Jurkat, Clone E6-1 (cell line): Measurements from ENCODE around the gene ACOT6. TPM values are rescaled to one million over a fixed set of nuclear protein-coding genes. Genes with fewer than 3 reads are reported as not detected.
"Not testable (repeated sequence)": the region's sequence is repeated elsewhere in the genome, so short reads cannot be mapped to it uniquely, and the experiment has no call there.

Experiments used
- DNase-seq: peaks from one replicate; pipeline ENCODE4 v3.0.0-alpha.2; 2011; ENCODE audit warnings: low read depth, low spot score
- H3K4me3 ChIP-seq: 2 replicates; pipeline ENCODE4 v1.5.1; 2011; ENCODE audit warnings: mild to moderate bottlenecking, low read length, control low read depth, moderate library complexity
- polyA plus RNA-seq: library from polyadenylated mRNA; unstranded; fragments of >200 nt; gene quantifications from one replicate; pipeline ENCODE4 v1.2.1, GENCODE V29; 2012; ENCODE audit warnings: missing spikeins; ENCODE audit not compliant: insufficient read length, insufficient read depth

Gene ACOT6, protein sequence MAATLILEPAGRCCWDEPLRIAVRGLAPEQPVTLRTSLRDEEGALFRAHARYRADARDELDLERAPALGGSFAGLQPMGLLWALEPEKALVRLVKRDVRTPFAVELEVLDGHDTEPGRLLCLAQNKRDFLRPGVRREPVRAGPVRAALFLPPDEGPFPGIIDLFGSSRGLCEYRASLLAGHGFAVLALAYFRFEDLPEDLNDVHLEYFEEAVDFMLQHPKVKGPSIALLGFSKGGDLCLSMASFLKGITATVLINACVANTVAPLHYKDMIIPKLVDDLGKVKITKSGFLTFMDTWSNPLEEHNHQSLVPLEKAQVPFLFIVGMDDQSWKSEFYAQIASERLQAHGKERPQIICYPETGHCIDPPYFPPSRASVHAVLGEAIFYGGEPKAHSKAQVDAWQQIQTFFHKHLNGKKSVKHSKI
- not detected for polyA plus RNA-seq

DNA sequence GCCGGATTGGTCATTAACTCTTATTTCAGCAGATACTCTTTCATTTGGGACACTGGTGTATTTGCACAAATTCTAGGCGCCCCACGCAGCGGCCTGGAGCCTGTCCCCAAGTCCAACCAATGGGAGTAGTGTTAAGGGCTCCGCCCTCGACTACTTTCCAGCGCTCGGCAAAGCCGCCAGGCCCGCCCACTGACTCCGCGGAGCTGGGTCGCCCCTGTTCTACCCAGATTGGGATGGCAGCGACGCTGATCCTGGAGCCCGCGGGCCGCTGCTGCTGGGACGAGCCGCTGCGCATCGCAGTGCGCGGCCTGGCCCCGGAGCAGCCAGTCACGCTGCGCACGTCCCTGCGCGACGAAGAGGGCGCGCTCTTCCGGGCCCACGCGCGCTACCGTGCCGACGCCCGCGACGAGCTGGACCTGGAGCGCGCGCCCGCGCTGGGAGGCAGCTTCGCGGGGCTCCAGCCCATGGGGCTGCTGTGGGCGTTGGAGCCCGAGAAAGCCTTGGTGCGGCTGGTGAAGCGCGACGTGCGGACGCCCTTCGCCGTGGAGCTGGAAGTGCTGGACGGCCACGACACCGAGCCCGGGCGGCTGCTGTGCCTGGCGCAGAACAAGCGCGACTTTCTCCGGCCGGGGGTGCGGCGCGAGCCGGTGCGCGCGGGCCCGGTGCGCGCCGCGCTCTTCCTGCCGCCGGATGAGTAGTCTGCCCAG is at the start of gene ACOT6:
ACOT6 (plus strand) TSS at position 179 of the 707 bp plus-strand sequence; CDS start at position 234, 55 bp downstream.
- H3K4me3 ChIP-seq = no peak within 1 kb of the TSS
- DNase-seq = no peak

DNA sequence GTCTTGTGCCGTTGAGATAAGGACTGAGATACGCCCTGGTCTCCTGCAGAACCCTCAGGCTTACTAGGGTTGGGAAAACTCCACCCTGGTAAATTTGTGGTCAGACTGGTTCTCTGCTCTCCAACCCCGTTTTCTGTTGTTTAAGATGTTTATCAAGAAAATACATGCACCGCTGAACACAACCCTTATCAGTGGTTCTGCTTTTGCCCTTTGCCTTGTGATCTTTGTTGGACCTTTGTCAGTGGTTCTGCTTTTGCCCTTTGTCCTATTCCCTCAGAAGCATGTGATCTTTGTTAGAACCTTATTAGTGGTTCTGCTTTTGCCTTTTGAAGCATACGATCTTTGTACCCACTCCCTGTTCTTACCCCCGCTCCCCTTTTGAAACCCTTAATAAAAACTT is 49.6 kb upstream of the ACOT6 start:
- not testable (repeated sequence) for DNase-seq, H3K4me3 ChIP-seq

DNA sequence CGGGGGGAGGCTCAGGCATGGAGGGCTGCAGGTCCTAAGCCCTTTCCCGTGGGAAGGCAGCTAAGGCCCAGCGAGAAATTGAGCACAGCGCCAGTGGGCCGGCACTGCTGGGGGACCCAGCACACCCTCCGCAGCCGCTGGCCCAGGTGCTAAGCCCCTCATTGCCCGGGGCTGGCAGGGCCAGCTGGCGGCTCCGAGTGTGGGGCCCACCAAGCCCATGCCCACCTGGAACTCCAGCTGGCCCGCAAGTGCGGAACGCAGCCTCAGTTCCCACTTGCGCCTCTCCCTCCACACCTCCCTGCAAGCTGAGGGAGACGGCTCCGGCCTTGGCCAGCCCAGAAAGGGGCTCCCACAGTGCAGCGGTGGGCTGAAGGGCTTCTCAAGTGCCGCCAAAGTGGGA is 45.9 kb upstream of the ACOT6 start:
- DNase-seq = not testable (repeated sequence)

DNA sequence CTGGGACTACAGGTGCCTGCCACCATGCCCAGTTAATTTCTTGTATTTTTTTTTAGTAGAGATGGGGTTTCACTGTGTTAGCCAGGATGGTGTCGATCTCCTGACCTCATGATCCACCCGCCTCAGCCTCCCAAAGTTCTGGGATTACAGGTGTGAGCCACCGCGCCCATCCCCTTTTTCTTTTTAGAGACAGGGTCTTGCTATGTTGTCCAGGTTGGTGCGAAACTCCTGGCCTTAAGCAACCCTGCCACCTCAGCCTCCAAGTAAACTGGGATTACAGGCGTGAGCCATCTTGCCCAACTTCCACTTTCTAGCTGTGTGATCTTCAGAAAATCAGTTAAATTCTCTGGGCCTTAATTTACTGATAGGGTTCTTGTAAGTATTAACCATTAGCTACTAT is 45.4 kb upstream of the ACOT6 start:
- DNase-seq, H3K4me3 ChIP-seq: not testable (repeated sequence)

More for the DNA sequence above, 45.9 kb upstream of the ACOT6 start:
- H3K4me3 ChIP-seq = not testable (repeated sequence)

DNA sequence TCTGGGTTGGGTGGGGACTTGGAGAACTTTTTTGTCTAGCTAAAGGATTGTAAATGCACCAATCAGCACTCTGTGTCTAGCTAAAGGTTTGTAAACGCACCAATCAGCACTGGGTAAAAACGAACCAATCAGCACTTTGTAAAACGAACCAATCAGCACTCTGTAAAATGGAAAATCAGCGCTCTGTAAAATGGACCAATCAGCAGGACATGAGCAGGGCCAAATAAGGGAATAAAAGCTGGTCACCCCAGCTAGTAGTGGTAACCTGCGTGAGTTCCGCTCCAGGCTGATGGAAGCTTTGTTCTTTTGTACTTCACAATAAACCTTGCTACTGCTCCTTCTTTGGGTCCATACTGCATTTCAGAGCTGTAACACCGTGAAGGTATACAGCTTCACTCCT is 45.0 kb upstream of the ACOT6 start:
- no peak for DNase-seq

DNA sequence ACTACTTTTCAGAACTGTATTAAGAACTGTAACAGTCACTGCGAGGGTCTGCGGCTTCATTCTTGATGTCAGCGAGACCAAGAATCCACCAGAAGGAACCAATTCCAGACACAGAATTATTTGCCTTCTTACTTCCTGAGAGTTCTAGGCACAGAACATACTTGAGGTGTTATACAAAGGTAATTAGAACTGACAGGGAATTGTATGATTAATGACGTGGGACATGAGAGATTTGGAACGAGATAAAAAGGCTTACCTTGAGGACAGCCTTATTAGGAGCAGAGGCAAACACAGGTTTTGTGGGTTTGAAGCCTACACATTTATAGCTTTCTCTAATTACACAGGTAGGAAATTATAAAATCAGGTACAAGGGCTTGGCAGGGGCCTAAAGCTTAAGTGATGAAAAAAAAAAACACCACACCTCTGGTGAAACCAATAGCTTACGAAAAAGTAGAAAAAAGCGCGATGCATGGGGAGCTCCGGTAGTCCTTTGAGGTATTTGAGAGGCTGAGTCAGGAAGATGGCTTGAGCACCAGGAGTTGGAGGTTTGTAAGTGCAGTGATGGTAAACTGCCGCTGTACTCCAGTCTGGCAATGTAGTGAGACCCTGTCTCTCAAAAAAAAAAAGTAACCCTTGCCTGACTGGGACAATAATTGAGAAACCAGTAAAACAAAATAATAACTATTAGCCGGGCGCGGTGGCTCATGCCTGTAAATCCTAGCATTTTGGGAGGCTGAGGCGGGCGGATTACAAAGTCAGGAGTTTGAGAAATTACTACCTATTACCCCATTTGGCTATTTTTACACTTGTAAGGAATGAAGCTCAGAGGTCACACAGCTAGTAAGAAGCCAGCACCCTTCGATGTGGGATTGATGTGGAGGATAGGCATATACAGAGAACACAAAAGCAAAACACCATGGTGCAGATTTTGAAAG is 44.1 kb upstream of the ACOT6 start:
- no peak overlapping the region for H3K4me3 ChIP-seq
- DNase-seq = no peak

More for the DNA sequence above, 45.0 kb upstream of the ACOT6 start:
- H3K4me3 ChIP-seq = no peak overlapping the region

DNA sequence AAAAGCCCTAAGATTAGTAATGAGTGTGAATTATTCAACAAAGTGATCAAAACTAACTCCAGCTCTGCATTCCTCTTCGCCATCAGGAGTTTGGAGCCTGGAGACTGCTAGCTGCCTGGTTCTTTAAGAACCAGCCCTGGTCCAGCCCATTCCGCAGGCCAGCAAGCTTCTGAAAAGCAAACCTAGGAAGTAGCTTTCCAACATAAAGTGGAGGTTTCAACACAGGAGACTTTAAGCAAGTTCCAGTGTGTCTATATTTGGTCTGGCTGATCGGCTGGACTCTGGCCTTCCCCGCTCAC is 43.5 kb upstream of the ACOT6 start:
- not testable (repeated sequence) for H3K4me3 ChIP-seq

DNA sequence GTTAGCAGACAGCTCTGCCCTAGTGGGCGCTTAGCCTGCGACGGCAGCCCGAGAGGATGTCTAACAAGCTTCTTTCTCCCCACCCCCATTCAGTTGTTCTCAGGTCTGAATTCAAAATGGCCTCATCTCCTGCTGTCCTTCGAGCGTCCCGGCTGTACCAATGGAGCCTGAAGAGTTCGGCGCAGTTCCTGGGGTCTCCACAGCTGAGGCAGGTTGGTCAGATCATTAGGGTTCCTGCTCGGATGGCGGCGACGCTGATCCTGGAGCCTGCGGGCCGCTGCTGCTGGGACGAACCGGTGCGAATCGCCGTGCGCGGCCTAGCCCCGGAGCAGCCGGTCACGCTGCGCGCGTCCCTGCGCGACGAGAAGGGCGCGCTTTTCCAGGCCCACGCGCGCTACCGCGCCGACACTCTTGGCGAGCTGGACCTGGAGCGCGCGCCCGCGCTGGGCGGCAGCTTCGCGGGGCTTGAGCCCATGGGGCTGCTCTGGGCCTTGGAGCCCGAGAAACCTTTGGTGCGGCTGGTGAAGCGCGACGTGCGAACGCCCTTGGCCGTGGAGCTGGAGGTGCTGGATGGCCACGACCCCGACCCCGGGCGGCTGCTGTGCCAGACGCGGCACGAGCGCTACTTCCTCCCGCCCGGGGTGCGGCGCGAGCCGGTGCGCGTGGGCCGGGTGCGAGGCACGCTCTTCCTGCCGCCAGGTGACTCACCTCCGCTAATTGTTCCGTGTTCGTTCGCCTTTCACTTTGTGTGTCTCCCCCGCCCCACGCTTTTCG is 42.9 kb upstream of the ACOT6 start, which contains the start of gene ACOT2:
ACOT2 (plus strand) TSS at position 29 of the 774 bp plus-strand sequence; CDS start at position 57, 28 bp downstream.
- DNase-seq, H3K4me3 ChIP-seq: not testable (repeated sequence)

More for the DNA sequence above, 43.5 kb upstream of the ACOT6 start:
- not testable (repeated sequence) for DNase-seq

DNA sequence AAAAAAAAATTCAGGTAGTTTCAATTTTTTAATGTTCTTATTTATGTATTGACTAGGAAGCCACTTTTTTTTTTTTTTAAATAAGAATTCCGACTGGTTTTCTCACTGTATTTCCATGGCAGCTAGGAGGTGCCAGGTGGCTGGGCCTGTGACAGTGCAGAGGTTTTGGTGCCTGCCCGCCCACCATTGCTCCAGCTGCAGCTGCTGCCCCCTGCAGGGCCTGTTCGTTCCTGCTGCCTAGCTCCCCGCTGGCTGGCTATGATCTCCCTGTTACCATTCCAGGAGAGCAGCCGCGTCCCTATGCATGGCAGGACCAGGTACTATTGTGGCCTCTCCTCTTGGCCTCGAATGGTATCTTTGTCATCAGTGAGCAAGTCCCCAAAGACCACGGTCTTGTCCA is 41.4 kb upstream of the ACOT6 start:
- H3K4me3 ChIP-seq, DNase-seq: not testable (repeated sequence)

DNA sequence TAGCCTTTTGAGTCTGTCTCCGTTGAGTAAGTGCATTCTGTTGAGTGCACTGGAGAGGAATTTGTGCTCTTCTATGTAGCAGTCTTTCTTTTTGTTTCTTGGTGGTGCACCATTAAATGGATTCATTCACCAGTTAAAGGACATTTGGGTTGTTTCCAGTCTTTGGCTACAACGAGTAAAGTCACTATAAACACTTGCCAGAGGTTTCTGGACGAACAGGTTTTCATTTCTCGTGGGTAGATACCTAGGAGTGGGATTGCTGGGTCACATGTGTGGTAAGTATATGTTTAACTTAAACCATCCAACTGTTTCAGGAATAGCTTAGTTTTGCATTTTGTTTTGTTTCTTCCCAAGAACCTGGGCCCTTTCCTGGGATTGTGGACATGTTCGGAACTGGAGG is 39.3 kb upstream of the ACOT6 start:
- not testable (repeated sequence) for DNase-seq, H3K4me3 ChIP-seq

DNA sequence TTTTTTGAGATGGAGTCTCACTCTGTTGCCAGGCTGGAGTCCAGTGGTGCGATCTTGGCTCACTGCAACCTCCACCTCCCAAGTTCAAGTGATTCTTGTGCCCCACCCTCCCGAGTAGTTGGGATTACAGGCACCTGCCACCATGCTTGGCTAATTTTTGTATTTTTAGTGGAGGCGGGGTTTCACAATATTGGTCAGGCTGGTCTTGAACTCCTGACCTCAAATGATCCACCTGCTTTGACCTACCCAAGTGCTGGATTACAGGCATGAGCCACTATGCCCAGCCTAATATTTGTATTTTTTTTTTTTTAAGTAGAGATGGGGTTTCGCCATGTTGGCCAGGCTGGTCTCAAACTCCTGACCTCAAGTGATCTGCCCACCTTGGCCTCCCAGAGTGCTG is 38.6 kb upstream of the ACOT6 start:
- not testable (repeated sequence) for DNase-seq

DNA sequence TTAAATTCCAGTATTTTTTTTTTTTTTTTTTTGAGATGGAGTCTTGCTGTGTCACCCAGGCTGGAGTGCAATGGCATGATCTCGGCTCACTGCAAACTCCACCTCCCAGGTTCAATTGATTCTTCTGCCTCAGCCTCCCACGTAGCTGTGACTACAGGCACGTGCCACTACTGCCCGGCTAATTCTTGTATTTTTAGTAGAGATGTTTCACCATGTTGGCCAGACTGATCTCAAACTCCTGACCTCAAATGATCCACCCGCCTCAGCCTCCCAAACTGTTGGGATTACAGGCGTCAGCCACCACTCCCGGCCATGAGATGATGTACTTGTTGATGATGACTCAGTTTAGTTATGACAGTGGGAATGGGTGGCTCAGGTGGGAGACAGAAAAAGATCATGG is 38.1 kb upstream of the ACOT6 start:
- DNase-seq, H3K4me3 ChIP-seq: not testable (repeated sequence)

More for the DNA sequence above, 38.6 kb upstream of the ACOT6 start:
- not testable (repeated sequence) for H3K4me3 ChIP-seq

DNA sequence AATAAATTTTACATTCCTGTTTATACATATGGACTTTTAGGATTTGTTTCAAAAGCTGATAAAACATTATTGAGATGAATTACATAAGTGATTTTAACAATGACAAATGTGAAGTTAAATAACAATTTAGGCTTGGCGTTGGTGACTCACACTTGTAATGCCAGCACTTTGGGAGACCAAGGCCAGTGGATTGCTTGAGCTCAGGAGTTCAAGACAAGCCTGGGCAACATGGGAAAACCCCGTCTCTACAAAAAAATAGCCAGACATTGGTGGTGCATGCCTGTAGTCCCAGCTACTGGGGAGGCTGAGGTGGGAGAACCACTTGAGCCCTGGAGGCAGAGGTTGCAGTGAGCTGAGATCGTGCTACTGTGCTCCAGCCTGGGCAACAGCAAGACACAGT is 35.9 kb upstream of the ACOT6 start:
- DNase-seq = no peak
- no peak overlapping the region for H3K4me3 ChIP-seq

DNA sequence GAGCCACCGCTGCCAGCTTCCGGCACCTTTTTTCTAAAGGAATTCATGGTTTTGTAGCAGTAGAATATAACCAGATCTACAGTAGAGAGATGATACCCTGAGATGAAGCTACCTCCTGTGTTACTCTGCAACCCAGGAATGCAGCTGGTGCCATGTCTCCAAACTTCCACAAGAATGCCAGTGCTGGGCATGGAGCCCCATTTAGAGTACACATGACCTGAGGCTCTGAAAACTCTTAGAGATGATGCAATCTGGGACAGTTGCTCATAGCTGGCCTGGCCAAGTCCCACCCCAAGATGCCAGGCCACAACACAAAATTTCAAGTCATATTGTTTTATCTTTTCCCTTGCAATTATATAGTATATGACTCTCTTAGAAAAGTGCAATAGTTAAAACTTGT is 35.1 kb upstream of the ACOT6 start:
- not testable (repeated sequence) for DNase-seq, H3K4me3 ChIP-seq

DNA sequence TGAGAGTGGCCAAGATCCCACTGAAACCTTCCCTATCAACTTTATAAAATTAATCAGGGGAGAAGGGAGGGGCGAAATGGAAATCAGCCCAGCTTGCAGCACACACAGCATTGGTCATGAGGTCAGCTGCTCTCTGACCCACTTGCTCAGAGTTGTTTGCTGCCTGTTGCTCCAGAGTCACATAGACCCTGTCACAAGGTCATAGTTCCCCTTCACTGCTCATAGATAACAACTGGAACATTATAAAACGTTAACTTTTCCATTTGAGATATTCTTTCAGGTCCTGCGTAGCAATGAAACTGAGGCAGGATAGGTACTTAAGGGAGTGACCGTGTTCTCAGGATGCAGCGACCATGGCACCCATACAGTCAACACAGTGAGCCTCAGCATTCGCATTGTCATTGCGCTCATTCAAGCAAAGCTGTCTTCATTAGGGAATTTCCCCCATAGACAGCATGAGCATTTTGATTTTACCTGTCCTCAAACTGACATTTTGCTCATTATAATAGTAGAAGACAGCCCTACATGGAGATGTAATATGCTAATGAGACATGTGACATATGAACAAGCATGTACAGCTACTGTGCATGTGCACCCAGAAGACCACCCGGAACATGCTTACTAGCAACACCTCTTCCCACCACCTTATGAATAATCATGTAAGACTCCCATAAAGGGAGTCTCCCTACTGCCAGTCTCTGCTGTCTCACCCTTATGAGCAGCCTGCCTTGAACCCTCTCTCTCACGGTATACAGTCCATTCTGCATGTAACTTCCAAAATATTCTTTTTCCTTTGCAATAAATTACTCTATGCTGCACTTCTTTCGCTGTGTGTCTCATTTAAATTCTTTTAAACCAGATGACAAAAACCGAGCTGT is 30.0 kb upstream of the ACOT6 start:
- DNase-seq, H3K4me3 ChIP-seq: not testable (repeated sequence)

DNA sequence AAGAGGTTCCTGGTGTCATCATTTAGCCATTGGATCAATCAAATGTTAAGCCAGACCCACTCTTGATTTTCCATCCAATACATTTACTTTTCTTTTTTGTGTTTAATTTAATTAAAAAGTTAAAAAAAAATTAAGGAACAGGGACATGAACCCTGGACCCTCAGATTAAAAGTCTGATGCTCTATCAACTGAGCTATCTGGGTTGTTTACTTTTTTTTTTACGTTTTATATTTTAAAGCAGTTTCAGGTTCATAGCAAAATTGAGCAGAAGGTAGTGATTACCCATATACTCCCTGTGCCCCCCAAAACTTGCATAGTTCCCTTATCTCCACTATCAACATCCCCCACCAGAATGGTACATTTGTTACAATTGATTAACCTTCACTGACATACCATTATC is 23.6 kb upstream of the ACOT6 start:
- H3K4me3 ChIP-seq = no peak overlapping the region
- no peak for DNase-seq

DNA sequence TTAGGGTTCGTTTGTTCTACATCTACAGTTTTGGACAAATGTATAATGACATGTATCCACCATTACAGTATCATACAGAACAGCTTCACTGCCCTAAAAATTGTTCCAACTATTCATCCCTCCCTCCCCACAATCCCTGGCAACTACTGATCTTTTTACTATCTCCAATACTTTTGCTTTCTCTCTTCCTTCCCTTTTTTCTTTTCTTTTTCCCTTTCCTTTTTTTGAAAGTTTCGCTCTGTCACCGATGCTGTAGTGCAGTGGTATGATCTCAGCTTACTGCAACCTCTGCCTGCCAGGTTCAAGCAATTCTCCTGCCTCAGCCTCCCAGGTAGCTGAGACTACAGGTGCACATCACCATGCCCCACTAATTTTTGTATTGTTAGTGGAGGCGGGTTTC is 23.2 kb upstream of the ACOT6 start:
- no peak for DNase-seq
- H3K4me3 ChIP-seq = no peak overlapping the region

DNA sequence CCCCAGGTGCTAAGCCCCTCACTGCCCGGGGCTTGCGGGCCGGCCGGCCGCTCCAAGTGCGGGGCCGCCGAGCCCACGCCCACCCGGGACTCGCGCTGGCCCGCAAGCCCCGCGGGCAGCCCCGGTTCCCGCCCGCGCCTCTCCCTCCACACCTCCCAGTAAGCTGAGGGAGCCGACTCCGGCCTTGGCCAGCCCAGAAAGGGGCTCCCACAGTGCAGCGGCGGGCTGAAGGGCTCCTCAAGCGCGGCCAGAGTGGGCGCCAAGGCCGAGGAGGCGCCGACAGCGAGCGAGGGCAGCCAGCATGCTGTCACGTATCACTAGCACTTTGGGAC is 21.7 kb upstream of the ACOT6 start:
- DNase-seq, H3K4me3 ChIP-seq: not testable (repeated sequence)
